OCI-LY1 (cell line): ENCODE measurements around the gene OGFOD3.

Source experiments
- EZH2 ChIP-seq: fragments of 200-600 bp; sonication (generic), shearing (Covaris generic); IDR thresholded peaks from 2 replicates; pipeline ENCODE4 v1.8.0; 2017; ENCODE audit warnings: borderline replicate concordance, mixed run types, mild to moderate bottlenecking, antibody characterized with exemption, low read length, moderate library complexity, mixed read lengths
- TF ChIP-seq, protein P1 (sequence below): fragments of 200-600 bp; sonication (generic), shearing (Covaris generic); IDR thresholded peaks from 2 replicates; pipeline ENCODE4 v1.5.1; 2017; ENCODE audit warnings: mild to moderate bottlenecking, antibody characterized with exemption, low read length, moderate library complexity, mixed read lengths

DNA sequence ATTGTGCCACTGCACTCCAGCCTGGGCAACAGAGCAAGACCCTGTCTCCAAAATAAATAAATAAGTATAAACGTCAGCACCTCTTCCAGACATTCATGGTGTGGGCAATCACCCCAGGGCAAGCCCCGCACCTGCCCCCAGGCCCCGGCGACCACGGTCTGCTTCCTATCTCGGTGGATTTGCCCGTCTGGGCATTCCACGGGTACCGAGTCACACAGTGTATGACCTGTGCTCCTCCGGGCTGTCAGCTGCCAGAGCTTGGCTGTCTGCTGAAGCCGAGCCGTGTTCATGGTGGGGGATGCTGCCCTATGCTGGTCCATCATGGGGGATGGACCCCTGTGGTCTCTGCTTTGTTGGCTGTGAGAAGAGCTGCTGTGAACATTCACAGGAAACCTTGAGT lies 16.7 kb upstream of the OGFOD3 start:
- TF ChIP-seq, protein P1, sequence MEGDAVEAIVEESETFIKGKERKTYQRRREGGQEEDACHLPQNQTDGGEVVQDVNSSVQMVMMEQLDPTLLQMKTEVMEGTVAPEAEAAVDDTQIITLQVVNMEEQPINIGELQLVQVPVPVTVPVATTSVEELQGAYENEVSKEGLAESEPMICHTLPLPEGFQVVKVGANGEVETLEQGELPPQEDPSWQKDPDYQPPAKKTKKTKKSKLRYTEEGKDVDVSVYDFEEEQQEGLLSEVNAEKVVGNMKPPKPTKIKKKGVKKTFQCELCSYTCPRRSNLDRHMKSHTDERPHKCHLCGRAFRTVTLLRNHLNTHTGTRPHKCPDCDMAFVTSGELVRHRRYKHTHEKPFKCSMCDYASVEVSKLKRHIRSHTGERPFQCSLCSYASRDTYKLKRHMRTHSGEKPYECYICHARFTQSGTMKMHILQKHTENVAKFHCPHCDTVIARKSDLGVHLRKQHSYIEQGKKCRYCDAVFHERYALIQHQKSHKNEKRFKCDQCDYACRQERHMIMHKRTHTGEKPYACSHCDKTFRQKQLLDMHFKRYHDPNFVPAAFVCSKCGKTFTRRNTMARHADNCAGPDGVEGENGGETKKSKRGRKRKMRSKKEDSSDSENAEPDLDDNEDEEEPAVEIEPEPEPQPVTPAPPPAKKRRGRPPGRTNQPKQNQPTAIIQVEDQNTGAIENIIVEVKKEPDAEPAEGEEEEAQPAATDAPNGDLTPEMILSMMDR: no peak
- TF ChIP-seq EZH2: no peak
